HepG2 (cell line): ENCODE data around the gene ZBTB8OS. TPM values are rescaled to one million over a fixed set of nuclear protein-coding genes. Genes with fewer than 3 reads are reported as not detected.

Source experiments
- GZF1 ChIP-seq: sonication (generic); formaldehyde crosslinking; IDR thresholded peaks from 2 replicates; pipeline ENCODE4 v1.5.1; 2020; ENCODE audit warnings: mild to moderate bottlenecking, missing genetic modification reagents
- MXI1 ChIP-seq: IDR thresholded peaks from 3 replicates; pipeline ENCODE4 v1.6.1; 2012; ENCODE audit warnings: low read depth, low read length, inconsistent platforms, borderline replicate concordance
- PHF21A ChIP-seq: sonication (generic); formaldehyde crosslinking; IDR thresholded peaks from 2 replicates; pipeline ENCODE4 v1.5.0; 2020; ENCODE audit warnings: mild to moderate bottlenecking, missing genetic modification reagents
- RBFOX2 ChIP-seq: fragments of 200-400 bp; formaldehyde crosslinking; IDR thresholded peaks from 2 replicates; pipeline ENCODE4 v1.6.1; 2017; ENCODE audit warnings: low read depth, mild to moderate bottlenecking, low read length
- SIN3A ChIP-seq: IDR thresholded peaks from 2 replicates; pipeline ENCODE4 v1.6.1; 2011; ENCODE audit warnings: low read depth, mild to moderate bottlenecking, control low read depth, low read length, borderline replicate concordance
- SPEN ChIP-seq: sonication (generic); formaldehyde crosslinking; IDR thresholded peaks from 2 replicates; pipeline ENCODE4 v1.5.1; 2020; ENCODE audit warnings: low read depth, mild to moderate bottlenecking, missing genetic modification reagents
- SUZ12 ChIP-seq: fragments of 150-350 bp; IDR thresholded peaks from 2 replicates; pipeline ENCODE4 v1.6.1; 2014; ENCODE audit warnings: low read depth, low read length
- TEF ChIP-seq: sonication (generic); formaldehyde crosslinking; IDR thresholded peaks from 2 replicates; pipeline ENCODE4 v1.5.0; 2020; ENCODE audit warnings: missing genetic modification reagents
- U2AF2 ChIP-seq: fragments of 200-400 bp; formaldehyde crosslinking; IDR thresholded peaks from 2 replicates; pipeline ENCODE4 v1.6.1; 2017; ENCODE audit warnings: low read depth, mild to moderate bottlenecking, low read length
- XRCC5 ChIP-seq: fragments of 200-400 bp; formaldehyde crosslinking; optimal IDR thresholded peaks from 2 replicates; pipeline ENCODE3; 2017; ENCODE audit warnings: mild to moderate bottlenecking, low read length
- ZBTB46 ChIP-seq: sonication (generic); formaldehyde crosslinking; IDR thresholded peaks from 2 replicates; pipeline ENCODE4 v1.4.0; 2020; ENCODE audit warnings: mild to moderate bottlenecking, missing genetic modification reagents, borderline replicate concordance
- ZFP82 ChIP-seq: sonication (generic); formaldehyde crosslinking; IDR thresholded peaks from 2 replicates; pipeline ENCODE4 v1.5.1; 2020; ENCODE audit warnings: mild to moderate bottlenecking, missing genetic modification reagents, borderline replicate concordance
- ZKSCAN5 ChIP-seq: sonication (generic); formaldehyde crosslinking; IDR thresholded peaks from 2 replicates; pipeline ENCODE4 v1.5.1; 2020; ENCODE audit warnings: mild to moderate bottlenecking, missing genetic modification reagents
- ZNF143 ChIP-seq: sonication (generic); formaldehyde crosslinking; IDR thresholded peaks from 2 replicates; pipeline ENCODE4 v1.4.0; 2020; ENCODE audit warnings: missing genetic modification reagents
- ZNF235 ChIP-seq: sonication (generic); formaldehyde crosslinking; IDR thresholded peaks from 2 replicates; pipeline ENCODE4 v1.8.1; 2023; ENCODE audit warnings: mild to moderate bottlenecking, missing genetic modification reagents, borderline replicate concordance
- ZNF598 ChIP-seq: sonication (generic); formaldehyde crosslinking; IDR thresholded peaks from 2 replicates; pipeline ENCODE4 v1.5.1; 2020; ENCODE audit warnings: mild to moderate bottlenecking, missing genetic modification reagents, borderline replicate concordance
- ZNF7 ChIP-seq: IDR thresholded peaks from 2 replicates; pipeline ENCODE4 v1.6.1; 2016; ENCODE audit warnings: missing biosample characterization, missing genetic modification reagents
- ZNF766 ChIP-seq: sonication (generic); formaldehyde crosslinking; IDR thresholded peaks from 2 replicates; pipeline ENCODE4 v1.5.0; 2020; ENCODE audit warnings: missing genetic modification reagents, borderline replicate concordance
- ZSCAN22 ChIP-seq: sonication (generic); formaldehyde crosslinking; IDR thresholded peaks from 2 replicates; pipeline ENCODE4 v1.4.0; 2020; ENCODE audit warnings: mild to moderate bottlenecking, missing genetic modification reagents
- ZSCAN9 ChIP-seq: IDR thresholded peaks from 2 replicates; pipeline ENCODE4 v1.6.1; 2016; ENCODE audit warnings: borderline replicate concordance
- polyA plus RNA-seq, 8 experiments: library from polyadenylated mRNA; depleted of rRNA in 3 of 8; stranded (reverse) in 7 of 8; unstranded in 1 of 8; fragments of >200 nt; fragmentation: Illumina TruSeq in 4 of 8; extraction: Trizol in 4 of 8; gene quantifications; 2 replicates each; pipeline versions ENCODE4 v1.2.1 to v1.2.3, GENCODE V29; 2011 to 2016; ENCODE audit warnings: low read depth in 4 of 8, missing spikeins in 1 of 8, mixed read lengths in 1 of 8; ENCODE audit not compliant: insufficient read depth in 1 of 8
- total RNA-seq, 5 experiments: library from RNA; depleted of rRNA; stranded (reverse); fragments of >200 nt; fragmentation: Illumina TruSeq; extraction: Trizol; gene quantifications; 2 replicates each; pipeline ENCODE4 v1.2.3, GENCODE V29; 2016; ENCODE audit warnings: low read depth in 1 of 5
- TF ChIP-seq, protein P1 (sequence below): sonication (generic); formaldehyde crosslinking; IDR thresholded peaks from 2 replicates; pipeline ENCODE4 v1.4.0; 2020; ENCODE audit warnings: mild to moderate bottlenecking, low read depth, missing genetic modification reagents
- TF ChIP-seq, protein P2 (sequence below): sonication (generic); formaldehyde crosslinking; IDR thresholded peaks from 2 replicates; pipeline ENCODE4 v1.8.0; 2022; ENCODE audit warnings: low read depth, missing genetic modification reagents
- TF ChIP-seq, protein P3 (sequence below): sonication (generic); formaldehyde crosslinking; IDR thresholded peaks from 2 replicates; pipeline ENCODE4 v1.8.0; 2022; ENCODE audit warnings: mild to moderate bottlenecking, missing genetic modification reagents, borderline replicate concordance

ZBTB8OS gene
- total and polyA plus RNA-seq, 2 of the 13 experiments (the other 11 are each of a cell fraction or from before 2014, with no cell fraction given): 57.7 to 84.8 TPM

DNA sequence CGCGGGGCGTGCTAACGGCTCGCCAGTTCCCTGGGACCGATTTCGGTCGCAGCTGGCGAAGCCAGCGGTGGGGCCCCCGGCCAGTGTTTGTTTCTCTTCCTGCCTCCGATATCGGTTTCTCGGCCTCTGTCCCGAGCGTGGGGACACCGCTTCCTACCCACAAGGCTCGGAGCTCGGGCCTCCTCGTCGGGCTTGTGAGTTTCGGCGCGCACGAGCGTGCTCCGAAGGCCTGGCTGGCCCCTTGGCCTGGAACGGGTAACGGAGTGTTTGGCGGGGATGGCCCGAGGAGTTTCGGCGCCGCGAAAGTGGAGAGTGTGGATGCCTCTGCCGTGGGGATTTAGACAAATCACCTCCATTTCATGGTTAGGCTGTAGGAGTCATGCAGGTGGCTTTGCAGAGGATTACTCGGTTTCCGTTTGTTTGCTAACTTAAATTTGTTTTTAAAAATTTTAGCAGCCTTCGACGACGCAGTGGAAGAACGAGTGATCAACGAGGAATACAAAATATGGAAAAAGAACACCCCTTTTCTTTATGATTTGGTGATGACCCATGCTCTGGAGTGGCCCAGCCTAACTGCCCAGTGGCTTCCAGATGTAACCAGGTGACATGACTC lies 1.2 kb upstream of the ZBTB8OS start (continued):
- peak; percentile 47 for TF ChIP-seq RBFOX2
- TF ChIP-seq GZF1 (CRISPR knock-in tag): no peak
- TF ChIP-seq ZKSCAN5: 0 out of 2 replicates have a peak, but pooled peaks have one; percentile 12
- TF ChIP-seq ZFP82 (CRISPR knock-in tag): 0 out of 2 replicates have a peak, but pooled peaks have one; percentile 31
- no peak for TF ChIP-seq PHF21A (CRISPR knock-in tag)
- TF ChIP-seq, protein P1, sequence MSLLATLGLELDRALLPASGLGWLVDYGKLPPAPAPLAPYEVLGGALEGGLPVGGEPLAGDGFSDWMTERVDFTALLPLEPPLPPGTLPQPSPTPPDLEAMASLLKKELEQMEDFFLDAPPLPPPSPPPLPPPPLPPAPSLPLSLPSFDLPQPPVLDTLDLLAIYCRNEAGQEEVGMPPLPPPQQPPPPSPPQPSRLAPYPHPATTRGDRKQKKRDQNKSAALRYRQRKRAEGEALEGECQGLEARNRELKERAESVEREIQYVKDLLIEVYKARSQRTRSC (CRISPR knock-in tag): 0 out of 2 replicates have a peak, but pooled peaks have one; percentile 41
- TF ChIP-seq, protein P2, sequence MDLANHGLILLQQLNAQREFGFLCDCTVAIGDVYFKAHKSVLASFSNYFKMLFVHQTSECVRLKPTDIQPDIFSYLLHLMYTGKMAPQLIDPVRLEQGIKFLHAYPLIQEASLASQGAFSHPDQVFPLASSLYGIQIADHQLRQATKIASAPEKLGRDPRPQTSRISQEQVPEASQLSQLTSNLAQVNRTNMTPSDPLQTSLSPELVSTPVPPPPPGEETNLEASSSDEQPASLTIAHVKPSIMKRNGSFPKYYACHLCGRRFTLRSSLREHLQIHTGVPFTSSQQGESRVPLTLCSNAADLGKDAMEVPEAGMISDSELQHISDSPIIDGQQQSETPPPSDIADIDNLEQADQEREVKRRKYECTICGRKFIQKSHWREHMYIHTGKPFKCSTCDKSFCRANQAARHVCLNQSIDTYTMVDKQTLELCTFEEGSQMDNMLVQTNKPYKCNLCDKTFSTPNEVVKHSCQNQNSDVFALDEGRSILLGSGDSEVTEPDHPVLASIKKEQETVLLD (CRISPR knock-in tag): peak; percentile 11; the same call in 1 of the 2 replicates
- TF ChIP-seq XRCC5: no peak
- no peak for TF ChIP-seq ZBTB46 (CRISPR knock-in tag)
- peak; percentile 37; the same call in 1 of the 2 replicates for TF ChIP-seq TEF (CRISPR knock-in tag)
- TF ChIP-seq ZNF143 (CRISPR knock-in tag): no peak; the same call in 1 of the 2 replicates
- TF ChIP-seq ZNF598 (CRISPR knock-in tag): peak; percentile 72; the same call in 1 of the 2 replicates
- TF ChIP-seq, protein P3, sequence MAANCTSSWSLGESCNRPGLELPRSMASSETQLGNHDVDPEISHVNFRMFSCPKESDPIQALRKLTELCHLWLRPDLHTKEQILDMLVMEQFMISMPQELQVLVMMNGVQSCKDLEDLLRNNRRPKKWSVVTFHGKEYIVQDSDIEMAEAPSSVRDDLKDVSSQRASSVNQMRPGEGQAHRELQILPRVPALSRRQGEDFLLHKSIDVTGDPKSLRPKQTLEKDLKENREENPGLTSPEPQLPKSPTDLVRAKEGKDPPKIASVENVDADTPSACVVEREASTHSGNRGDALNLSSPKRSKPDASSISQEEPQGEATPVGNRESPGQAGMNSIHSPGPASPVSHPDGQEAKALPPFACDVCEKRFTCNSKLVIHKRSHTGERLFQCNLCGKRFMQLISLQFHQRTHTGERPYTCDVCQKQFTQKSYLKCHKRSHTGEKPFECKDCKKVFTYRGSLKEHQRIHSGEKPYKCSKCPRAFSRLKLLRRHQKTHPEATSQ: 0 out of 2 replicates have a peak, but pooled peaks have one; percentile 16
- TF ChIP-seq U2AF2: 0 out of 2 replicates have a peak, but pooled peaks have one; percentile 55
- 0 out of 2 replicates have a peak, but pooled peaks have one; percentile 2 for TF ChIP-seq ZSCAN22 (CRISPR knock-in tag)
- TF ChIP-seq SPEN (CRISPR knock-in tag): peak; percentile 1; the same call in 1 of the 2 replicates
- 0 out of 2 replicates have a peak, but pooled peaks have one; percentile 69 for TF ChIP-seq SIN3A
- TF ChIP-seq MXI1: no peak
- peak; percentile 32; the same call in 1 of the 2 replicates for TF ChIP-seq ZNF766 (CRISPR knock-in tag)
- no peak for TF ChIP-seq SUZ12
- TF ChIP-seq ZSCAN9: no peak
- 0 out of 2 replicates have a peak, but pooled peaks have one; percentile 11 for TF ChIP-seq ZNF235 (CRISPR knock-in tag)
- TF ChIP-seq ZNF7 (CRISPR knock-in tag): no peak
